DOHH2 (cell line): Measurements from ENCODE around the gene NDUFAF5.

ENCODE experiments used
- EZH2phosphoT487 ChIP-seq: fragments of 200-600 bp; sonication (generic); IDR thresholded peaks from 2 replicates; pipeline ENCODE4 v1.6.1; 2017; ENCODE audit warnings: borderline replicate concordance, mild to moderate bottlenecking, antibody characterized with exemption, low read length, moderate library complexity, mixed read lengths
- TF ChIP-seq, protein P1 (sequence below): fragments of 200-600 bp; sonication (generic); IDR thresholded peaks from one replicate; pipeline ENCODE4 v1.5.1; 2014; ENCODE audit warnings: antibody characterized with exemption, mild to moderate bottlenecking, low read depth, low read length; ENCODE audit not compliant: poor library complexity, severe bottlenecking

DNA sequence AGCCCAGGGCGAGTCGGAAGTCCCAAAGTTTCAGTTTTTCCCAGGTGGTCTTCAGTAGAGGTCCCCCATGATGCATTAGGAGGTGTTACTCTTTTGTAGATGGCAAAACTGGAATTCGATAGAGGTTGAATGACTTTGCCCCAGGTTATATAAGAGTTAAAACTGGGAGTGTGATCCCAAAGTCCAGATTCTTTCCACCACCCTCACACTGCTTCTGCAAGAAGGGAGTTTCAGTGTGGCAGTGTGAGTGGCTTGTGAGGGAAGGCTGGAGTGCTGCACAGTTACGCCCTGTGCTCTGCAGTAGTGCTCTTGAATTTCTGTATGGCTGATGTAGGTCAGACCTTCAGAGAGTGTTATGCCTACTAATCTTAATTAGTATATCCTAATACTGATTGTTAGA is 29.8 kb downstream of the NDUFAF5 start:
- TF ChIP-seq, protein P1, sequence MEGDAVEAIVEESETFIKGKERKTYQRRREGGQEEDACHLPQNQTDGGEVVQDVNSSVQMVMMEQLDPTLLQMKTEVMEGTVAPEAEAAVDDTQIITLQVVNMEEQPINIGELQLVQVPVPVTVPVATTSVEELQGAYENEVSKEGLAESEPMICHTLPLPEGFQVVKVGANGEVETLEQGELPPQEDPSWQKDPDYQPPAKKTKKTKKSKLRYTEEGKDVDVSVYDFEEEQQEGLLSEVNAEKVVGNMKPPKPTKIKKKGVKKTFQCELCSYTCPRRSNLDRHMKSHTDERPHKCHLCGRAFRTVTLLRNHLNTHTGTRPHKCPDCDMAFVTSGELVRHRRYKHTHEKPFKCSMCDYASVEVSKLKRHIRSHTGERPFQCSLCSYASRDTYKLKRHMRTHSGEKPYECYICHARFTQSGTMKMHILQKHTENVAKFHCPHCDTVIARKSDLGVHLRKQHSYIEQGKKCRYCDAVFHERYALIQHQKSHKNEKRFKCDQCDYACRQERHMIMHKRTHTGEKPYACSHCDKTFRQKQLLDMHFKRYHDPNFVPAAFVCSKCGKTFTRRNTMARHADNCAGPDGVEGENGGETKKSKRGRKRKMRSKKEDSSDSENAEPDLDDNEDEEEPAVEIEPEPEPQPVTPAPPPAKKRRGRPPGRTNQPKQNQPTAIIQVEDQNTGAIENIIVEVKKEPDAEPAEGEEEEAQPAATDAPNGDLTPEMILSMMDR: no peak
- no peak for TF ChIP-seq EZH2phosphoT487
